ENCODE data around the gene ATP10B.

- TF ChIP-seq GABPA (IDR thresholded peaks at IDR 0.05; ENCODE audit: low read depth) (no peak), CTCF (IDR thresholded peaks at IDR 0.05) (no peak), POLR2AphosphoS5 (IDR thresholded peaks at IDR 0.05; ENCODE audit: low read depth, low read length) (no peak), FOXM1 (IDR thresholded peaks at IDR 0.05; ENCODE audit: low read depth) (no peak), EZH2phosphoT487 (IDR thresholded peaks at IDR 0.05; ENCODE audit: borderline replicate concordance, low read depth) (no peak), EP300 (IDR thresholded peaks at IDR 0.05; ENCODE audit: borderline replicate concordance in 1 of 2, low read depth in 1 of 2, low read length in 1 of 2) (no peak), USF2 (IDR thresholded peaks at IDR 0.05; ENCODE audit: borderline replicate concordance, low read depth, low read length) (no peak), ELF1 (IDR thresholded peaks at IDR 0.05) (no peak)
Measured at GRCh38 chr5:160523502-160524163, 328.4 kb downstream of the ATP10B start.

All from SK-N-SH (cell line).